Activated CD4-positive, CD25-positive, alpha-beta regulatory T cell treated with anti-CD3 and anti-CD28 coated beads, Interleukin-2, amount 50 U/mL, for 16 hours (primary cell): ENCODE measurements around the gene NPAS3.

Source experiments
- DNase-seq: peaks from one replicate; pipeline ENCODE4 v3.0.0-alpha.2; 2020; ENCODE audit warnings: low read depth, low spot score

The NPAS3 gene

DNA sequence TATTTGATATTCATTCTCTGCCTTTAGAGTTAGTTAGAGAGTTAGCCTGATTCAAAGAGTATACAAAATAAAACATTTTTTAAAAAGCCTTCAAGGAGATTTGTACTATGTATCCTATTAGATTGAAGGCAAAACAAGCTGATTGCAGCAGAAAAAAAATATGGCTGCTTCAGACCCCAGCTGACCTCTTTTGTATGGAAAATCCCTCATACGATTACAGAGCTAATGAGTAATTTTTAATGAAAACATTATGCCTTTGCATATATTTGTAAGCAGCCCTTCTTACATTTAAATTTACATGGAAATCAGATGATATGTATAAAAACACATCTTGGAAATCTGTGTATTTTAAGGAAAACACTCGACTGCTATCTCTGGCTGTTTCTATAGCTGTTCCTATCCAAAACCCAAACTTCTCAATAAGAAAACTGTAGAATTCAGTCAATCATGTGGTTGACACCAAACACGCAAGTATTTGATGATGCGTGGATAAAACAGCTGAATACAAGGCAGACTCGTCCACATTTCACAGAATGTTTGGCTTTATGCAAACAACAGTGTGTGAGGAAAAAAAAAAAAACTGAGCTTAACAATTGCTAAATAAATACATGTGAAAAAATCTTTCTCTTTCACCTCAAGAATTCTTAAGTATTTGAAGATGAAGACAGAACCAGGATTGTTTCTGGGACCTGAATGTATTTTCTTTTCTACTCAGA, 736.9 kb downstream of the NPAS3 start:
- DNase-seq, result no peak

DNA sequence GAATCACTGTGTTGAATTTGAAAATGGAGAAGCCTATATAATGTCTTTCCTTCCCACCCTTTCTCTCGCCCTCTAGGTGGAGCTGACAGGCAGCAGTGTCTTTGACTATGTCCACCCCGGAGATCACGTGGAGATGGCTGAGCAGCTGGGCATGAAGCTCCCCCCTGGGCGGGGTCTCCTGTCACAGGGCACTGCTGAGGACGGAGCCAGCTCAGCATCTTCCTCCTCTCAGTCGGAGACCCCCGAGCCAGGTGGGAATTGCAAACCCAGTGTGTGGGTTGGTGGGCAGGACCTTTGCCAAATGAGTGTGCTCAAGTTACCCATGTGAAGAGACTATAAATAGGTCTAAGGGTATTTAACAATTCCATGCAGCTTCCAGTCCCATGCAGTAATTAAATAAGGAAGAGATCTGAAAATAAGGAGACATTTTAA, 737.5 kb downstream of the NPAS3 start:
- DNase-seq, result no peak

DNA sequence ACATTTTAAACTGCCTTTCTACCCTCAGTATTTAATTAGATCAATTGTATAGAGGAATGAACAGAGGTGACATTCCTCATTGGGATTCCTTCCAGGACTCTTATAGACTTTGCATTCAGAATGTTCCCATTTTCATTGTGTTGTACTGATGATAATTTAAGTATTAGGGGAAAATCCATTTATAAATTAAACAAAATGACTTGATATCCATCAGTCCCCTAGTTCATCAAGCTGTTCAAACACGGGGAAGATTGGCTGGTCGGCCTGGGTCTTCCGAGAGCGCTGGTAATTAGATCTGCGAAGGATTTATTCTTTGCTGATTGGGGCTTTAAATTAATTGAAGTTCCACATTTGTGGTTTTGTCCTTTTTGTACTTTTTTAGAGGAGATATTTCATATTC, 738.2 kb downstream of the NPAS3 start:
- DNase-seq, result no peak

DNA sequence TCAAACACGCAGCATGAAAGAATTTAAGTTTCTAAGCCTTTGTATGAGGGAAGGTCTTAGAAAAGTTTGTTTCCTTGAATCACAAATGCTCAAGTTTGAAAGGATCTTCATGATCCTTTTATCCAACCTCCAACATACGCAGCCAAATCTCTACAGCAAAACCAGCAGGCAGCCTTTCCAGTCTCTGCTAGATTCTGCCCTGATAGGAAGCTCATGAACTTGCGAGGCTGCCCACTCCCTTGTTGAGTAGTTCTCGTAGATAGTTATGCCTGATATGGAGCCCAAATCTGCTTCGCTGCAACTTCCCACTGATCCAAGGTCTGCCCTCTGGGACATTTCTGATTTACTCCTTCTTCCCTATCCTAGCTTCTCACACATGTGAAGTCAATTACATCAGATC, 739.3 kb downstream of the NPAS3 start:
- no peak for DNase-seq

DNA sequence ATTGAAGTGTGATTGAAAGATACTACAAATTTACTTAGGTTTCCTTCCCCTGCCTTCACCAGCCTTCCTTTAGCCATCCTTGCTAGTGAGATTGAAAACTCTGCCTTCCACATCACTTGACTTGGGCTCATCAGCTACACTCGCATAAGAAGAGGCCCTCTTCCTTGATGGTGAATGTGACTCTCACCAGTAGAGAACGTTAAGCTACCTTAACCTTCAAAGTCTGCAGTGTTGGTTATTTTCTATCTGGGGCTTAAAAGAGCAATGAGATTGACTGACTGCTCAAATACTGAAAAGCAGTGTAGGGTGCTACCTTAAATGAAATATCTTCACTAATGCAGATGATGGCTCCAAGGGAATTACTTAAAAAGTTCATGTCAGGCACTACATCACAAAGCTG, 740.3 kb downstream of the NPAS3 start:
- DNase-seq, result no peak

DNA sequence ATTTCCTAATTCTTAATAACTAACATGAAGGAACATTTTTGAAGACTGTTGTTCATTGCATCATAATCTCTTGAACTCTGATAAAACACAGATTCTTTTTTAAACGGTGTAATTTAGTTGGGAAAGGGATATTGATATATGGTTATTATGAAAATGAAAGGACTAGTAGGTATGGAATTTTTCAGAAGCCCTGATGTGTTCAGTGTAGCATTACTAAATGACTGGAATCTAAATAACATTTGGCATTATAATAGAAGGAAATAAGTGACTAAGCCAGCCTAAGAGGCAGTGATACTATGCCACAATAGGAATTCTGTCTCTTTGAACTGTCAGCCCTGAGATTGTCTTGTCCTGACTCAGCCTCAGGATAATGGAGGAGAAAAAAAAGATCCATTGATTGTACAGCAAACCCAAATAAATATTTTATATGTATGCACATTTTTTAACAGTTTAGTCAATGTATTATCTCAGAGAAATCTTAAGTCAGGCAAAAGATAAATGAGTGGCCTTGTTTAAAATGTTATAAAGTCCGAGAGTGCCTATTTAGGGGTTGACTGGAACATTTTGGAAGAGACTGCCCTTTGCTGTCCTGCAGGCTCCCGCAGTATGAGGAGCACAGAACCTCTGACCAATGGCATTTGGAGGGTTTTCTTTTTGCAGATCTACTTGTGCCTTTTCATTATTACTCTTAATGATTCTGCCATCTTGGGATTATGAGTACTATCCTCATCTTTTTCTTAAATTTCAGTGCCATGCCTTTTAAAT, 741.0 kb downstream of the NPAS3 start:
- no peak for DNase-seq

DNA sequence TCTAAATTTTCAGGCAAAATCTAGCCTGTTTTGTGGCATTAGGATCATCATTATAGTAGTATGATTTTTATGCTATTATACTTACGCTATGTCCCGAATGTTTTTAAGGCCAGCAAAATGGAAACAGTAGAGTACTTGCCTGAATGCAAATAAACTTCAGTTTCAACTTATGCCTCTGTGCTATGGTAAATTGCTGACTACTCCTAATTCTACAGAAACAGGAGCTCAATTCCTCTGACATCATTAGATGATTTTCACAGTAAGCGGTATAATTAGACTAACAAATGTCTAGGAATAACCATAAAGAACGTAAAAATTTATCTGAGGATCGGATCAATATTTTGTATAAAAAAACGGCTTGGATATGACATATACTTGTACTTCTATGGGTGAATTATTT, 742.2 kb downstream of the NPAS3 start:
- no peak for DNase-seq

DNA sequence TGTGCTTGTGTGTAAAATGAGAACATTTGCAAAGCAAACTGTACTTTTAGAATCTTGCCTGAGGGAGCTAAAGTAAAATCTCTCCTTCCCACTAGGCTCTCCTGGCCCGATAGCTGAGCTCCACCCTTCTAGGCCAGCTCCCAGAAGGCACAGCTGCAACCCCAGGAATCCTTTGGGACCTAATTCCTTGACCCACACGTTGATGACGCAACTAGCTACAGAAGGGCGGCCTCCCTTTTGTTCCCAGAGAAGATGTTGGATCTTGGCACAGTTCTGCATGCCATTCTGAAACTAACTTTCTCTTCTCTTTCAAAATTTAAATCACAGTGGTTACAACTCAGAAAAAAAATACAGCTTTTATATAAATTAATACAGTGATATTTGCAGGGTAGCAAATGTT, 744.1 kb downstream of the NPAS3 start:
- no peak for DNase-seq

DNA sequence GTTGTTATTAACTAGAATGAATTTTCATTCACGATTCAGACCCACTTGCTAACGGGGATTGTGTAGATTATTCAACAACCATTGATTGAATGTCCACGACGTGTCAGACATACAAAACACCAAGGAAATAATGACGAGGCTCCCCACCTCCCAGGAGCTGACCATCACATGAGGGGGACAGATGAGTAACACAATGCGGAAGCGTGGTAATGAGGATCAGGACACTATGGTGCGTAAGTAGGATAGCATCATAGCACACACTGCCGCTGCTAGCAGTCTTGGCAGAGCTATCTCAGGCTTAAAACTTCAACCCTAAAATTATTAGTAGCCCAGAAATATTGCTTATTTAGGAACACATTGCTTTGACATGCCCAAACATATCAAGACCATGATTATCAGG, 746.3 kb downstream of the NPAS3 start:
- no peak for DNase-seq

DNA sequence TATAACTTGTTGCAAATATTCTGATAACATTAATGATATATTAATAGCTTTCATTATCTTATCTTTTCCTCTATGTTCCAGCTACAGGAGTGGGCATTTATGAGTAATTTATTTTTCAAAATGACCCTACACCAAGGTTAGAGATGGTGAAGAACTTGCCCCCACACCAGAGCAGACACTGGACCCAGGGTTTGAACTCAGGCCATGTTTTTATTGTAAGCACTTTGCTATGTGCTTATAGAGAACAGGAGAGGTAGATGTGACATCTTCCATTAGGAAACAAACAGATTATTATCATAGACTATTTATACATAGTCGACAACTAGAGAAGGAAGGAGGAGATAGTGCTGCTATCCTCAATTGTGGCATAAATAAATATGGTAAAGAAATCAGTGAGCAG, 747.0 kb downstream of the NPAS3 start:
- DNase-seq, result no peak

DNA sequence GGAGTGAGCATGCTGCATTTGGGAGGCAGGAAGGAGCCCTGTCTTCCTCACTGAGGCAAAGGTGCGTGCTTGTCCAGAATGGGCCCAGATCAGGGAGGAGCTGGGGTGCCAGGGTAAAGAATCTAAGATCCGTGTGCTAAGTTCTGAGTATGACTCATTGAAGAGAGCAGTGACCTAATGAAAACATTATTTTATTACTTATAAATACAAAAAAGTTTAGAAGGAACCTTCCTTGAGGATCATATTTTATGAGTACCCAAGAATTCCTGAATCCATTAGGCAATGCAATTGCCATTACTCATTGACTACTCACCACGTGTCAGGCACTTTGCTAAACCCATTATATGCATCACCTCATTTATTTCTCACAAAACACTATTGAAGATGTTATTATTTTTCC, 747.5 kb downstream of the NPAS3 start:
- no peak for DNase-seq

DNA sequence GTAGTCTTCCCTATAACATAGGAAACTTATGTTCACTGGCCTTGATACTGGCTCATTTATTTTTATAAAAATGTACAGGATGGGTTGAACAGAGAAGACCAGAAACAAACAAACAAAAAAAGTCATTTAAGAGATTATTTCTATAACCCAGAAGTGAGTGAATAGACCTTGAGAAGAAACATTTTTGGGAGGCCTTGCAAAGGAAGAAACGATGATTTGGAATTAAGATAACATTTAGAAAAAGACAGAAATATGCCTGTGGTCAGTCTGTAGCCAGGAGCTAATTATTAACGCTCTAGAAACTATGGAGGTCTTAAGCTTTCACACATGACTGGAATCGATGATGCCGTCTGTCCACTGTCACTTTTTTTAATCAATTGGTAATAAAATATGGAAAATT, 748.2 kb downstream of the NPAS3 start:
- DNase-seq, result no peak

DNA sequence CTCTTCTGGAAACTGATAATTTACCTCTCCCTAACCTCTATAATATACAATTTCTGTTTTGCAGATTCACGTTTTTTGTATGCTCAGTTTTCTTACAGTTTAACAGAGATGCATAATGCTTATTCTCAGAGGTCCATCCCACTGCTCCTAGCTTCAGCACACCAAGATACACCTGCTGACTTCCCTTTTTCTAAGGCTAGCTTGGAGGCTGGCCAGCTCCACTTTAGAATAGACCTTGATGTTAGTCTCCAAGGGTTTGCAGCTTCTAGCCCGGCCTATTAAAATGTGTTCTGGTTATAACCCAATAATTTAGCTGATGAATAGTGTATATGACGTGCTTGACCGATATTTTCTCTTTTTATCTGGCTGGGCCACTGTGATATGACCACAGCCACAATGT, 751.0 kb downstream of the NPAS3 start:
- DNase-seq, result no peak

DNA sequence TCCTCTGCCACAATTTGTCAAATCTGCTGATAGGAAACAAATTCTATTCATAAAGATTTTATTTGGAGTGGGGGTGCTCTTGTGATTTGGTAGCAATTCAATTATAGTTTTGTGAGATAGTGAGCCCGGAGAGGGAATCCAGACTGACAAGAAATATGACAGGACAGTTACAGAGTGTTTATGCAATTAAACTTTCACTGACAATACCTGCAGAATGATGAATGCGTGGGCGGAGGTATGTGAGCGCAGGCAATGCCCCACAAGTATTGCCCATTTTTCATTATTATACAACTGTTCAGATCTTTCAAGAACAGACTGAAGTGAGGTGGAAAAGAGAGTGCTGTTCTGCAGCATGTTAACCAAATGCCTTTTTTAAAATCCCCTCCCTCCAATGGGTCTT, 753.2 kb downstream of the NPAS3 start:
- no peak for DNase-seq

DNA sequence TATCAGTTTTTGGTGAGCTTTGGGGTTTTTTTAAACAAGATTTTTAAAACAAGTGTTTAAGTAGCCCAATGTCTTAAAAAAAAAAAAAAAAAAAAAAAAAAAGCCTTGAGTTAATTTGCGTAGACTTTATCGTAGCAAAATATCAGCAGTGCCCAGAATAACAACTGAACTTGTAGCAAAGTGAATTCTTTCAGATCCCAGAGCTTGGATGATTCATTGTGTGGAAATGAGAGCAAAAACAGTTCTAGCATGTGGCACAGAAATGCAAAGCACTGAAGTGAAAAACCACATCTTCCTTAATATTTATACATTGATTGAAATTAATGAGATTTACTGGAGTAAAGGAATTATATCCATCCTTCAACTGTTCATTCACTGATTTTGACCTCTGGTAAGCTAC, 754.1 kb downstream of the NPAS3 start:
- DNase-seq, result no peak

DNA sequence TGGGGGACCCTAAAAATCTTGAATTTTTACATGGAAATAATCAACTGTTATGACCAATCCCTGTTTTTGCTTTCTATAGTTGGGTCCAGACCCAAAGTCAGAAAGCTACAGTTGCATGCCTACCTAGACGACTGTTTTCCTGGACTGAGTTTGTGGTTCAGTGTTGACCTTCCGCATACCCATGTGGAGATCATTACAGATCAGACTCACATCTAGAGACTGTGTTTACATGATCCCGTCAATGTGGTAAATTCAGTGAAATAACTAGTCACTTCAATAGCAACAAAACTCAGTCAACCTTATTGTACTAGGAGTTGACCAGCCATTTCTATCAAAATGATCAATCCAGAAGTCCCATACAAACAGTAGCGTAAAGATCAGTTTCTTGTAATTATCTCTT, 754.6 kb downstream of the NPAS3 start:
- no peak for DNase-seq

DNA sequence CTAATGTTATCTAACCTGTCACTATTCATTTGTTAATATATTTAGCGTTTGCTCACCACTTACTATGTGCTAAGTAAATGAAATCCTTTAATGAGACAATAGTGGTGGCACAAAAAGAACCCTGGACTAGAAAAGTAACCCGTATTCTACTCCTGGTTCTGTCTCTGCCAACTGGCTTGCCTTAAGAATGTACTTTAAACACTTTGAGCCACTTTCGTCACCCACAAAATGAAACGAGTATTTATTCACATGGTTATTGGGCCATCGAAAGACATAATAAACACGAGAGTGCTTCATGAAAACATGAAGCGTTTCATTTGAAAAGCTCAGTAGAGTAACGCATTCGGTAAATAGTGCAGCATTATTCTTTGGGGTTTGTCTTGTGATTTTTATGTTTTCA, 757.5 kb downstream of the NPAS3 start:
- DNase-seq, result no peak

DNA sequence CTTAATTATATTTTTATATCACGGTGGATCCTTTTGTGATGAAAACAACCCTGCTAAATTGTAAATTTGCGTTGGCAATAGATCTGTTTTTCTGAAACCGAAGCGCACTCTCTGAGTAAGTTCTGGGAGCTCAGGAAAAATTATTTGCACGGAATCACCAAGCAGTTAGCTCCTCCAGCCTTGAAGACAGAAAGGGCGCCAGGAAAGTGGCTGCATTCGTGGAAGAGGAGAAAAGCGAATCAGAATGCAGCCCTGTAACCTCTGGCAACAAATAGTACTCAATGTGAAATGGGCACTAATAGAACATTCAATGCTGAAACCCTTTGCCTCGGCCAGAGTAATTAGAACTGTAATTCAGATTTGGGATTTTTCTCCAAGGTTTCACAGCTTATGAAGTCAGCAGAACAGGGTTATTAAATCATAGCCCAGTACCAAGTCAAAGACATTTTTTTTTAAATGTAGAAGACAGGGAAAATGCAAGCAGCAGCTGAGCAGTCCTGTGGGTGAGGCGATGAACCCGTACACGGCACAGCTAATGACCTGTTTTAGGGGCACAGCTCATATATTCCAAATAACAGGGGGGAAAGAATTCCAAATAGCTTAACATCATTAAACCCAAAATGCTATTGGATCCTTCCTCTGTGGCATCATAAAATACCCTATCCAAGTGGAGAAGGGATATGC, 760.8 kb downstream of the NPAS3 start:
- no peak for DNase-seq

DNA sequence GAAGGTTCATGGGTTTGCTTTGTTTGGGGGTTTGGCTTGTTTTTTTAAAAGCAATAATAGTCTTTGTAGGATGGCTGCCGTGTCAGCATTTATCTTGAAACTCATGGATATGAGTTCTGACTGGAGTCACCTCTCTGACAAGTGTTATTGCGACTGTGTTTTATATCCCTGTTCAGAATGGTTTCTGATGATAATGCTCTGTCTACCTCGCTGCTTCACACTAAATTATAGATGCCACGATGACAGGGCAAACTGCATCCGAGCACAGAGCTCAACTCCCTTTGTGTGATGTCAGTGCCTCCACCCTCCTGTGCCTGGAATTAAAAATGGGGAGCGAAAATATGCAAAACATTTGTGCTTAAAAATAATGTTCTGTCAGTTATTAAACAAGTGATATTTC, 761.4 kb downstream of the NPAS3 start:
- DNase-seq, result no peak

DNA sequence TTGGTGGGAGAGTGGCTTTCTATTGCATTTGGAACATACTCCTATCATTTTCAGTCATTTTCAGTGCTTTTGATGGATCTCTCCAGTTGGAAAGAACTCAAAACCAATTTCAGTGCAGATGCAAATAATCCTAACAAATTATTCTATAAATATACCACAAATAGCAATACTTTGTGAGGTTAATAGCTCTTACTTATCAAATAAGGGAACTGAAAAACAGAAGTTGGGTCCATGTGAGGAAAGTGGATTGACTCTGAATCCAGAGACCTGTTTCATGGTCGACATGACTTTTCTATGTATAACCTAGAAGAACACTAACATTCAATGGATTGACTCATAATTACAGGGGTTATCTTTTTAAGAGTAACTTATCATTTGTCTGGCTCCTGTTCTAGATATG, 763.6 kb downstream of the NPAS3 start:
- no peak for DNase-seq

DNA sequence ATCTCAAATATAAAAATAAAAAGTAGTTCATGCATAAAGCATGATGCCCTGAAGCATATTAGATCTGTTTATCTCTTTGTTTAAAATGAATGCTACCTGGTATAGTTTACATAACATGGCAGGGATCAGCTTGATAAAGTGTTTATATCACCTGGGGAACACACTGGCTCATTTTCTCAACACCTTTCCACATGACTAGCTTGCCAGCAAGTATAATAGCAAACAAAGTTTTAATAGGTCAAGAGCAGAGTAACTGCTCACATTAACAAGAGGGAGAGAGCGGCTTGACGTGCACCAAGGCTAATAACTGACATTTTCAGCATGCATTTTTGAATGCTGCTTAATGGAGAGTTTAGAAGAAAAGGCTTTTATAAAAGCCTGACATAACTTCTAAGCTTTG, 765.8 kb downstream of the NPAS3 start:
- no peak for DNase-seq

DNA sequence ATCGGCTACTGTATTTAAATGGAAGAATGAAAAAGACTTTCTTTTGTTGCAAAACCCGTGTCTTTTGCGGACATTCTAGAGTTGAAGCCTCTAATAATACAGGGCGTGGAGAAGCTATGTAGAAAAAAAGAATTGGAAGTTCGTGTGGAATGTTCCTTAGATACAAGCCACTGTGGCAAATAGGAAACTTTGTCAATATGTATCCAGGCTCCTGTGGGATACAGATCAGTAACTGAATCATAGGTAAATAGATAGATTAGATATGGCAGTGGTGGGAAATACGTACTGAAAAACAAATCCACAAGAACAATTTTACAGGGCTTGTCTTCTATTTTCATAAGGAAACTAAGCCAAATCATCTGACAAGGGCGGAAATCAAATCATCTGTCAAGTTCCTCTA, 766.8 kb downstream of the NPAS3 start:
- DNase-seq, result no peak

DNA sequence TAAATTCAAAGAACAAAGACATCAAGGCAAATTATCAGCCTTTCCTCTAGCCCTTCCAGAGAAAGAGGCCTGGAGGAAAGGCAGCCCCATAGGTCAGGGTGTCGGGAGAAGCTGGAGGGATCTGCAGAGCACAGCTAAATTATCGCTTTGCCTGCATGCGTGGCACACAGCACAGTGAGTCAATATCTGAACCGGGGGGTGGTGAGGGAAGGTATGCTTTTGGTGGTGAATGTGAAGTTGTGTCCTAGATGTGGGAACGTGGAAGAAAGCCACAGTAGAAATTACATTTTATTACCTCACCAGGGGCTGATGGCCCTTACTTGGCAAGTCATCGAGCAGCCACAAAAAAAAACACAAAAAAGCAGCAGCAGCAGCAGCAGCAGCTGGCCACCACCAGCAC, 769.0 kb downstream of the NPAS3 start:
- DNase-seq, result no peak
